GM10266 (cell line): ENCODE measurements around the gene UNKL.

Source experiments
- DNase-seq: peaks from one replicate; pipeline ENCODE4 v3.0.0; 2012; ENCODE audit errors: extremely low spot score
- CTCF ChIP-seq: IDR thresholded peaks from 2 replicates; pipeline ENCODE4 v1.5.1; 2012; ENCODE audit warnings: mild to moderate bottlenecking, low read depth; ENCODE audit not compliant: control insufficient read depth, insufficient read depth; ENCODE audit errors: missing control alignments

UNKL gene

DNA sequence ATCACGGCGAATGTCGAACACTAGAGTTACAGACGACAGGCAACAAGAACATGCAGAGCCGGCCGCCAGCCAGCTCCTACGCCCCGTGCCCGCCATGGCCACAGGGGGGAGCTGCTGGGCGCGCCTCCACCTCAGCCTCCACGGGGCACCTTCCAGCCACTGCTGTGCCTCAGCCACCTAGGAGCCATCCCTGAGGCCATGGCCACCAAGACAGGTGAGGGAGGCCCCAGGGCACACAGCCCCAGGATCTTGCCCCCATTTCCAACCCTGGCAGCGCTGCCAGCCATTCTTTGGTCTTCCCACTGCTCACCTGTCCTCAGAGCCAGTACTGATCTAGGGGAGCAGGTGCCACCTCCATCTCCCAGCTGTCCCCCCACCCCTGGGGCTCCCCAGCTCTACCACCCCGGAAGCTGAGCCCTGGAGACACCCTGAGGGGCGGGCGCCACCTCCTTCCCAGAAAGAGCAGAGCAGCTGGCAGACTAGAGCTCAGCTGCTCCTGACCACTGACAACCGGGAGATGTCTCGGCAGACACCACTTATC lies 50.9 kb downstream of the UNKL start:
- DNase-seq: peak; percentile 92
- peak; percentile 92 for TF ChIP-seq CTCF

GRCh38 chr16:1362807-1363206 lies 51.7 kb downstream of the UNKL start:
- no peak for DNase-seq
- TF ChIP-seq CTCF: no peak

GRCh38 chr16:1361685-1362360 lies 52.7 kb downstream of the UNKL start:
- no peak for DNase-seq
- no peak for TF ChIP-seq CTCF

DNA sequence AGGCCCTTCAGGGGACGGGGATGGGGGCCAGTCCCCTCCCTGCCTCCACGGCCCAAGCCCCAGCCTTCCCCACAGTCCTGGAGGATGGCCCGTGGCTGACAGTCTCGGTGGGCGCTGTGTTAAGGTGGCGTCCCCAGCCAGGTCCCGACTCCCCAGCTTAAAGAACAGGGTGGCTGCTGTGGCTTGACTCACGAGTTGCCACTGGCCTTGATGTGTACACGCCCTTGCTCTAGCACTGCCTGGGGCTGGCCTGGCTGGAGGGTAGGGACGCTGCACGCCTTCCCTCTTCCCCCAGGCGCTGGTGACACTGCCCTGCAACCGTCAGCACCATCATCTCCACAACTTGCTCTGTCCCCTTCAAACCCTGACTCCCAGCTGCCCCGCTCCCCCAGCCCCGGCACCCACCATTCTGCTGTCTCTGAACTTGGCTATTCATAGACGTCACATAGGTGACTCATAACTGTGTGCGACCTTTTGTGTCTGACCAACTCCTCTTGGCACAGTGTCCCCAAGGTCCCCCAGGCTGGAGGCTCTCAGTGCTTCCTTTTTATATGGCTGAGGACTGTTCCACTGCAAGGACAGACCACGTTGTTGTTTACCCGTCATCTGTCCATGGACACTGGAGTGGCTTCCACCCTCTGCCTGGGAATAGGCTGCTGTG lies 56.5 kb downstream of the UNKL start:
- no peak for DNase-seq
- no peak for TF ChIP-seq CTCF

GRCh38 chr16:1356061-1356900 lies 58.2 kb downstream of the UNKL start:
- DNase-seq: no peak
- TF ChIP-seq CTCF: no peak

- DNase-seq: no peak
- TF ChIP-seq CTCF: no peak
Measured at GRCh38 chr16:1355591-1355990, 58.9 kb downstream of the UNKL start.
